ENCODE measurements around the gene ARHGAP4. TPM values are rescaled to one million over a fixed set of nuclear protein-coding genes. Genes with fewer than 3 reads are reported as not detected.

The ARHGAP4 gene
- total RNA-seq, 1 donor from 2014 or later, result 49.4 TPM

DNA sequence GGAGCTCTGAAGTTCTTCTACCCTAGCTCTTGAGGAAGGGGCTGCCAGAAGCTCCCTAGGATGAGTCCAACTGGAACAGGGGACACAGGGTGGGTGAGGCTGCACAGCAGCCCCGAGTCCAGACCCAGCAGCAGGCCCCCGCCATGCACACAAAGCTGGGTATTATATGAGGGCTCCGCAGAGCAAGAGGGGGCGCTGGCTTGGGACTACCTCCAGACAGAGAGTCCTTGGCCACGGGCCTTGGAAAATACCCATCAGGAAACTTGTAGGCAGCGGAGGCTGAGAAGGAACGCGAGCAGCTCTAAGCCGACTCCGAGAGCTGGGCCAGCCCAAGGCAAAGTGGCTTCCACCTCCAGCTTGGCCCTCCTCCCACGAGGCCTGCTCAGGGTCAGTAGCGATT lies 37.5 kb upstream of the ARHGAP4 start:
- no peak for DNase-seq (ENCODE audit: low spot score)

DNA sequence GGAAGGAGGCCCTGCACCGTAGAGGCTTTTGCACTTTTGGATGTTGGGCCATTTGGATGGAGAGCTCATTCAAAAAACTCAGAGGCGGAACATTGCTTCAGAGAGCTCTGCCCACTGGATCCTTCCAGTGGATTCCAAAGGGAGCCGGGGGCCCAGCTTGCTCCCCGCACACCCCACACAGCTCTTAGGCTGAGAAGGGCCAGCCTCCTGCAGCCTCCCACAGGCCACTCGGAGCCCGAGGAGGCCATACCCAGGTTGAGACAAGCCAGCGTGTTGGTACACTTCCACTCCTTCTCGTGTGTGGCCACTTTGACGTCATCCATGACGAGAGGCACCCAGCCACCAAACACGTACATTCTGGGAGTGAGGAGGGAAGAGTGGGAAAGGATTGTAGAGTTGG lies 35.2 kb upstream of the ARHGAP4 start:
- DNase-seq (ENCODE audit: low spot score), result no peak

DNA sequence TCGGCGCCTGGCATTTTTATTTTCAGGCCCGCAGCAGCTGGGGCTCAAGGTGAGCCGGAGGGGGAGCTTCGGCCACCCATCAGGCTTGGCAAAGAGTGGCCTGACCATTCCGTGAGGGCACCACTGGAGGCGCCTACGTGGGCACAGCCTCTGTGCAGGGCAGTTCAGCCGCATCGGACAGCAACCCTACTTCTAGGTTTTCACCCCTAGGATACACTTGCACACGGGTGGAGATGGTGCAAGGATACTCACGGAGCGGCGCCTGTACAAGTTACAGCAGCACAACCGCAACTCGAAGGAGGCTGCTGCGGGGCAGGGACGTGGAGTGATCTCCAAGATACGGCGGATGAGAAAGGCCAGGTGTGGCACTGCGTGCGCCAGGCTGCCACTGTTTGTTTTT lies 34.7 kb upstream of the ARHGAP4 start:
- DNase-seq (ENCODE audit: low spot score), result no peak

DNA sequence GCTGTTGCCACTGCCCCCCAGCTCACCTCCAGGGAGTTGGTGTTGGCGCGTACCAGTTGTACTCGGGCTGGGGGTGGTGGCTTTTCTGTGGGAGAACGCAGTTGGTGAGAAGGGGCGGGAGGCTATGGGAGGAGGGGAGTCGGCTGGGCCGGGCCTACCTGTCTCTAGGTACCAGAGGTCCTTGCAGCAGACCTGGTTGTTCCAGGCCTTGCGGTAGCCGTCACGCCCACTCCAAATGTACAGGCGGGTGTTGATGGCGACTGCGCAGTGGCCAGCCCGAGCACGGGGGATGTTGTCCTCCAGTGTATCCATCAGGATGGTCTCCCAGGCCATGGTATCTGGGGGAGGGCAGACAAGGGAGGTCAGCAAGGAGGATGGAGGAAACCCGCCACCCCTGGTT lies 34.0 kb upstream of the ARHGAP4 start:
- no peak for DNase-seq (ENCODE audit: low spot score)

DNA sequence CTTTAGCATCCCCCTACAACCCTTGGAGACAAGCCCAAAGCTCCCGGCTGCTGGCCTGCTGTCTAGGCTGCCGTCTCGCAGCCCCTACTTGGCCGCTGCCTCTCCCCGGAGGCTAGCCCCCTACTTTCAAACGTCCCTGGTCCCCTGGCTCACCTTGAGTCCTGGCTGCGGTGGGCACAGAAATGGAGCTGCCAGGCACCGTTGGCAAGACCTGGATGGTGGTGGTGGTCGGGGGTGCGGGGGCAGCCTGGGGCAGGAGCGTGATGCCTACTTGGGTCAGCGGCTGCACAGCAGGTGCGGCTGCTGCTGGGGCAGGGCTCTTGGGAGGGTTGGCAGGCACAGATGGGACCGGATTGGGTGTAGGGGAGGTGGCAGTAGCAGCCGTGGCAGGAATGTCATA lies 33.6 kb upstream of the ARHGAP4 start:
- no peak for DNase-seq (ENCODE audit: low spot score)

DNA sequence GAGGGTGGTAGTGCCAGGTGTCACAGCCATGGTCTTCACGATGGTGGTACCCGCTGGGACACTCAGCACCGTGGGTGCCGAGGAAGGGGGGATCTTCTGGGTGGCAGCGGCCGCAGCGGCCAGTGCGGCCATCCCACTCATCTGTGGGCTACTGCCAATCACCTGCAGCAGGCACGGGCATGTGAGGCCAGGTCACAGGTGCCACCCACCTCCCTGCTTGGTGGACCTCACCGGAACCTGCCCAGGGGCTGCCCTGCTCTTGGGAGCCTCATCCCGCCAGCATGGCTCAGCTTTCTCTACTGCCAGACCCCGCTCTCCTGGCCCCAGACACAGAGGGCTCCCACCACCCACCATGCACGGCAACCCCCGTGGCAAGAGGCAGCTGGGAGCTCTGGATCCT lies 32.5 kb upstream of the ARHGAP4 start:
- no peak for DNase-seq (ENCODE audit: low spot score)

DNA sequence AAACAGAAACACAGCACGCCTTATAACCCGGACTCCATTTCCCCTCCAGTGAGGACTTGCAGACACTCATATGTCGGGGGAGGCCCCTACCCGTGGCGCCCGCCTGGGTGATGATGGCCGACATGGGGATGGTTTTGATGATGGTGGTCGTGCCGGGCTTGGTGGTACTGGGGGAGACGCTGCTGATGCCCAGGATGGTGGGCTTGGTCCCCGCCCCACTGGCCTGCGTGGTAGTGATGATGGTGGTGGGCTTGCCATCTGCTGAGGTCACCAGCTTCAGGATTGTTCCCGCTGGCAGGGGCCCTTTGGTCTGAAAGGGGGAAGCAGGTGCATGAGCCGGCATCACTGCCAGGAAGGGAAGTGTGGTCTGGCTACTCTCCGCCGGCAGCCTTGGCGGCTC lies 31.2 kb upstream of the ARHGAP4 start:
- no peak for DNase-seq (ENCODE audit: low spot score)

DNA sequence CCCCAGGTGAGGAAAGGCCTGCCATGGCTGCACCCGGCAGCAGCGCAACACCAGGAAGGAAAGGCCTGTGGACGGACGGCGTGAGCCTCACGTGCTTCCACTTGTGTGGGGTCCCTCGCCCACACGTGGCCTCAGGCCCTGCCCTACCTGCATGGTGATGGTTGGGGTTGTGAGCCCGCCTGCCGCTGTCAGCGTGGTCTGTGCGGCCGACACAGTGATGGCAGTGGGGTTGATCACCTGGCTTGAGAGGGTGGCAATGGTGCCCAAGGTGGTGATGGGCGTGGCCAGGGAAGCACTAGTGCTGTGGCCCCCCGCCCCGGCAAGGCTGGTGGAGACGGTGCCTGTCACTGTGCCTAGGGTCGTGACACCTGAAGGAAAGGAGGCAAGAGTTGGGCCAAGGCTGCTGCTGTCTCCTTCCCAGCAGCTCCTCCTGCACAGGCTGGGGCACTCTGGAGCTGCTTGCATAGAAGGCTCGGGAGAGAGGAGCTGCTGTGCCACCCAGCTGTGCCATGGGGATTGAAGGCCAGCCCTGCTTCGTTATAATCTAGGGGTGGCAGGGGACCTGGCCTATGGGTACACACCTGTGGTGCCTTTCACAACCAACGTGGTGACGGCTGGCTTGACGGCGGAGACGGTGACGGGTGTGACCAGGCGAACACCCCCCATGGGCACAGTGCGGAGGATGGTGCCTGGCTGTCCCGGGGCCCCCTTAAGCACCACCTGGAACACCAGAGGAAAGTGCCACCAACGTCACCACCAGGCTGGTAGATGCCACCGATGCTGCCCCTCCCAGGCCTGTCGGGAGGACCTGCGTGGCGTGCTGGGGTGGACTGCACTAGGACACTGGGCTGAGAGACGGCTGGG lies 30.2 kb upstream of the ARHGAP4 start:
- DNase-seq (ENCODE audit: low spot score), result no peak

DNA sequence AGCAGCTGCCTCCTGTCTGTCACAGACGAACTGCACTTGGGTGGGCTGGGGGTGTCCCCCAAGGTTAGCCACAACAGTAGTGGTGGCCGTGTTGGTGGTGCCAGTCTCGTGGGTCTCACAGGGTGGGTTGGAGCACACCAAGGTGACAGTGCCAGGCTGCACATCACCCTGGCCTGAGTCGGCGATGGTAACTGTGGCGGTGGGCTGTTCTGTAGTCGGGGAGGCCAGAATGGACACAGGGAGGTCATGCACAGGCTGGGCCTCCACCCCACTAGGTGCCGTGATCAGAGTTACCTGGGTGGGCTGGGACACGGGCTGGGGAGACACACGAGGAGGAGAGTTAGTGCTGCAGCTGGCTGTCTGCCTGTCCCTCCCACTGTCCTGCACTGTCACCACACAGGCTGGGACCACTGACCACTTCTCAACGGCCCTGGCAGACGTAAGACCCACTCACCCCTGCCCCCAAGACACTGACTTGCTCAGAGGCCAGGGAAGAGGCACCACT lies 29.2 kb upstream of the ARHGAP4 start:
- no peak for DNase-seq (ENCODE audit: low spot score)

DNA sequence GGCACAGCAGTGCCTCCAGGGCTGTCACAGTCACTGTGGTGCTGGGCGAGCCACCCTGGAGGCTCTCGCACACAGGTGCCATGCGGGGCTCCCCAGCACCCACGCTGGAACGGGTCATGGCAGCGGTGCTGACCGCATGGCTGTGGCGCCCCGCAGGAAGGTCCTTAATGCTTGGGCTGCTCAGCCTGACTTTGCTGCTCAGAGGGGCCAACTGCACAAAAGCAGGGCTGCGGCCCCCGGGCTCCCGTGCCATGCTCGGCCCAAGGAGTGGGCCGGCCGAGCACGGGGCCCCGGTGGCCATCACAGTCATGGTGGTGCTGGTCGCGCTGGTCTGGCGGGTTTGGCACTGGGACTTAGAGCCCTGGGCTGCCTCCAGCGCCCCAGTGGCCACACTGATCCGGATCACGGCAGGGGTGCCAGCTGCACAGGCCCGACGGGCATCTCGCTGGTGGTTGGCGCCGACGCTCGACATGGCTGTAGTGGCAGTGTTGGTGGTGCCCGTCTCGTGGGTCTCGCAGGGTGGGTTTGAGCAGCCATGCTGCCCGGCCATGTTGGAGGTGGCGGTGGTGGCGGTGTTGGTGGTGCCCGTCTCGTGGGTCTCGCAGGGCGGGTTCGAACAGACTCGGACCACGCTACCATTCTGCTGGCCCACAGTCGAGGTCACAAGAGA lies 28.6 kb upstream of the ARHGAP4 start:
- no peak for DNase-seq (ENCODE audit: low spot score)

DNA sequence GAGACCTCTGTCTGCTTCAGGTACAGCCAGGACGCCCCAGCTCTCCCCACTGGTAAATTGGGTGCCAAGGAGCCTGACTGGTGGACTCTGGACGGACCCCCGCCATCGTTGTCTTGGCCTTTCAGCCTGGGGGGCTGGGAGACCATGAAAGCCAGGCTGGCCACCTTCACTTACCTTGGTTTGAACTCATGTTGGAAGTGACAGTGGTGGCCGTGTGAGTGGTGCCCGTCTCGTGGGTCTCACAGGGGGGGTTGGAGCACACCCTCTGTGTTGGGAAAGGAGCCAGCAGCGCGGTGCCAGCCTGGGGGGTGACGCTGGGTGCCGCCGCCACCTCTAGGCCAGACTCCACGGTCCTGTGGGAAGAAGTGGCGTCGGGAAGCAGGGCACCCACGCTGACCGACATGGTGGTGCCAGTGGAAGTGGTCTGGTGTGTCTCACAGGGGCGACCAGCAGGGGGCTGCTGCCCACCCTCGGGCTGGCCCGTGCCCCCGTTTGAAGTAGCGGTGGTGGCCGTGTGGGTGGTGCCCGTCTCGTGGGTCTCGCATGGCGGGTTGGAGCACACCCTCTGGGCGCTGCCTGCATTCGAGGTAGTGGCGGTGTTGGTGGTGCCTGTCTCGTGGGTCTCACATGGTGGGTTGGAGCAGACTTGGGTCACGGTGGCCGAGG lies 28.0 kb upstream of the ARHGAP4 start:
- no peak for DNase-seq (ENCODE audit: low spot score)

DNA sequence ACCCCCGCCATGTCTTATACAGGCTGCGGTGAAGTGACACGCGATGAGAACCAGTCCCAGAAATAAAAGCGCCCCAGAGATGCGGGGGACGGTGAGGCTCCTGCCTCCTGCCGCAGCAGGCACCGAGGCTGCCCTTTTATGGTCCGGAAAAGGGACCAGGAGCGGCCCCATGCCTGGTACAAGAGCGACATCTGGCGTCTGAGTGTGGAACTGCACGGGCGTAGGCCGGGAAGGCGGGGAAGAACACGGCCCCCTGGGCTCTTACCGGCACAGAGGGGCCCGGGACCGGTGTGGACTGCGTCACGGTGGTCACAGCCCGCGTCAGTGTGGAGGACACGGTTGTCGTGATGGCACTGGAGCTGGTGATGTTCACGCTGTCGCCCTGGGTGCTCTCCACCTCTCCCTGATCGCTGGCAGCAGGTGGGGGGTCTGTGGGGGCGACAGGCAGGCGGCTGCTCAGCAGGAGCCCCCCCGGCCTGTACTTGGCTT lies 27.3 kb upstream of the ARHGAP4 start:
- peak; percentile 51 for DNase-seq (ENCODE audit: low spot score)

DNA sequence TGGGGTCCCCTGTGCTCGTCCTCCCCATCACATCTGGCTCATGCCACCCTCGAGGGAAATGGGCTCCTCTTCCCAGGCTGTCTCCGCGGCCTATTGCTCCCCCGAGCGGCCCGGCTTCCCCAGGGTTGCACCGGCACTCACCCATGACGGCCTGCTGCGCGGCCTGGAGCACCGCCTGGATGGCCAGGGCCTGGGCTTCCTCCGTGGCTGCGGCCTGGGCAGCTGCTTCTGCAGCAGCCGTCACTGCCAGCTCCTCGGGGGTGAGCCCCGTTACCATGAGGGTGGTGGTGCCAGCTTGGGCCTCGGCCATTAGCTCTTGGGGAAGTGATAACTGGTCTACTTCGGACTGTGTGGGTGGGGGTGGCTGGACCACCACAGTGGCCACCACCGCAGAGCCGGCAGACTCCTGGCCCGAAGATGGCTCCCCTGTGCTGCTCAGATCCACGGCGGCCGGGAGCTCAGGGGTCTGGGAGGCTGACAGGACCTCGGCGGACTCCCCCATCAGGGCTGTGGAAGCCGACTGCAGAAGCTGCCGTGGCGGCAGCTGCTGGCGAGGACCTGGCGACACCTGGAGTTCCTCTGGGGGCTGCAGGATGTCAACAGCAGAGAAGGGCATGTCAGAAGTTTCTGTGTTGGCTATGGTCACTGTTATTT lies 26.4 kb upstream of the ARHGAP4 start:
- no peak for DNase-seq (ENCODE audit: low spot score)

DNA sequence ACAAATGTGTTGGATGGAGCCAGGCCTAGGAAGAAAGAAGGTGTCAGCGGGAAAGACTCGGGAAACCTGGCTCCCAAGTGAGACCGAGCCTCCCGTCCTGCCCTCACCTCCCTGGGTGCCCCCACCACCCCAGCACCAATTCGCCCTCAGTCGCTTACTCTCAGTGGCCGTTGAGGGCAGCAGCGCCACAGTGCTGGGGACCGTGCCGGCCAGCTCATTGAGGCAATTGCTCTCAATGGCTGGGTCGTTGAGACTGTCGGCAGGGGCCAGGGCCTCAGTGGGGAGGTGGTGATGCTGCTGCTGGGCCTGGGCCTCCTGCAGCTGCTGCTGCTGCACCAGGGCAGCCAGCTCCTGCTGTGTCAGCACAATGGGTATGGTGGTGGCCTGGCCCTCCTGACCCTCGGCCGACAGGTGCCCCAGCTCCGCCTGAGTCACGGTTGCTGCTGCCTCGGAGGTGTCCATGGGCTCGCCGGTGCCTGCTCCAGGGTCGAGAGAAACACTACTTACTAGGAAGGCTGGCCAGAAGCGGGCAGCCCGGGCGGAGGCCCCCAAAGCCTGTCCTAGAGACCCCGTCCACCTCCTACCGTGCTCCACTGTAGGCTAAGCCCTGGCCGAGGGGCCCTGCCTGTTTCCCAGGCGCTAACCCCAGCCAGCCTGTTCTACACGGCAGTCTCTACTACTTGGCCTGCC lies 25.8 kb upstream of the ARHGAP4 start:
- no peak for DNase-seq (ENCODE audit: low spot score)

DNA sequence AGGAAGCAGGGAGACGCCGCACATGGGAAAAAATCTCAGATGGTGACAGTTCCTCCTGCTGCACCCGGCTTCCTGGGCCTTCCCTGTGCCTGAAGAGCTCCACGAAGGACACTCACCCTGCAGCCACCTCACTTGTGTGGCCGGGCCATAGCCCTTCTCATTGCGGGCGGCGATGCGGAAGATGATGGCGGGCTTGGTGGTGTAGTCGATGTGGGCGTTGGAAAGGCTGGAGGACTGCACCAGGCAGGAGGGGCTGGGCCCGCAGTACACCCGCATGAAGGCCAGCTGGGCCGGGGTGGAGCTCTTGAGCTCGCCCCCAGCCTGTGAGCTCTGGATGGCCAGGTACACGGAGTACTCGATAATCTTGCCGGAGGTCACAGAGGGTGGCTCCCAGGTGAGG lies 24.1 kb upstream of the ARHGAP4 start:
- no peak for DNase-seq (ENCODE audit: low spot score)

DNA sequence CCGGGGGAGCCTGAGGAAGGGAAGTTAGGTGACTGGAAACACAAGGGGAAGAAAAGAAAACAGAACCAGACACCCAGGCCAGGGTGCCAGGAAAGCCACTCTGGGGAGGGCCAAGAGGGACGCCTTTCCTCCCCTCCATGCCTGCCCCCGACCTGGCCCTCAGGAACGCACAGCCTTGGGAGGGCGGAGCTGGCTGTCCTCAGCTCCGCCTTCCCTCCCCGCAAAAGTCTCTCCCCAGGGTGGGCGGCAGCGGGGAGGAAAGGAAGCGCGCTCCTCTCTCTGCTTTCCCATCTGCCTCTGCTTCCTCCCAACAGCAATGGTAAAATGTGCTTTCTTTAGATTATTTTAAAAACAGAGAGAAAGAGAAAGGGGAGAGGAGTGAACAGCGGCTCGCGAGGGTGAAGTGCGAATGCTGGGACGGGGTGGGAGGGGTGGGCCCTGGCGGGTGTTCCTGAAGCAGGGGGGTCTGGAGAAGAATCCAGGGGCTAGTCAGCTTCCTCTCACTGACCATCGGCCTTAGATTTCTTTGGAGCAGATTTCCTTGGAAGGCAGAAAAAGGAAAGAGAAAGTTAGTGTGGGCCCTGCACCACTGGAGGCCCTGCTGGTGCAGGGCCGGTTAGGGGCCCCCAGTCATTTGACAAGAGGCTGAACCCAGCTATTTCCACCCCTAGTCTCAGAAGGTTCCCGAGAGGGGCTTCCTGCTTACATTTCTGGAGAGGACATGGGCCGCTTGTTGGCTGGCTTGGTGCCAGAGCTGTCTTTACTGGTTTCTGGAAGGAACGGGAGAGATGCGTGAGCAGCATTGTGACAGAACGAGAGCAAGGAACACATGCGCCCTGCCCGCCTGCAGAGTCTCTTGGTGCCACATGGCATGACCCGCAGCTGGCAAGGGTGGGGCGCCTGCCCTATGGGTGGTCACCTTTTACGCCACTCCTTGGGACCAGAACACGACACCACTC lies 23.1 kb upstream of the ARHGAP4 start:
- DNase-seq (ENCODE audit: low spot score), result no peak

DNA sequence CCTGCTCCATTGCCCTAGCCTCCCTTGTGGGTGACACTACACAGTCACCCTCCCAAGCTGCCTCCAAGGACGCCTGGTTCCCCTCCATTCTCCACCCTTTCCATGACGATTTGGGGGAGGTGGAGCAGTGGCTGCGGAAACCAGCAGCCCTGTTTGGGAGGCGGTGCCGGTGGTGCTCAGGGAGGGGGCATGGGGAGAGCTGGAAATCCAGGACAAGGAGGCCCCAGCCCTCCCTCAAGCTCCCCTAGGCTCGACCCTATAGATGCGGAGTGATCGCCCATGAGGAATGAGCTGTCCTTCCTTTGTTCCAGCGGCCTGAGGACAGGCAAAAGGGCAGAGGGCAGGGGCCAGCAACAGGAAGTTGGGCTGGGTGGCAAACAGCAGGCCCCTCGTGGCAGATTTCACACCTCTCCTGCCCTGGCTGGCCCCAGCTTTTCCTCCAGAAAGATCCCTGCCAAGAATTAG lies 22.0 kb upstream of the ARHGAP4 start:
- DNase-seq (ENCODE audit: low spot score), result no peak

DNA sequence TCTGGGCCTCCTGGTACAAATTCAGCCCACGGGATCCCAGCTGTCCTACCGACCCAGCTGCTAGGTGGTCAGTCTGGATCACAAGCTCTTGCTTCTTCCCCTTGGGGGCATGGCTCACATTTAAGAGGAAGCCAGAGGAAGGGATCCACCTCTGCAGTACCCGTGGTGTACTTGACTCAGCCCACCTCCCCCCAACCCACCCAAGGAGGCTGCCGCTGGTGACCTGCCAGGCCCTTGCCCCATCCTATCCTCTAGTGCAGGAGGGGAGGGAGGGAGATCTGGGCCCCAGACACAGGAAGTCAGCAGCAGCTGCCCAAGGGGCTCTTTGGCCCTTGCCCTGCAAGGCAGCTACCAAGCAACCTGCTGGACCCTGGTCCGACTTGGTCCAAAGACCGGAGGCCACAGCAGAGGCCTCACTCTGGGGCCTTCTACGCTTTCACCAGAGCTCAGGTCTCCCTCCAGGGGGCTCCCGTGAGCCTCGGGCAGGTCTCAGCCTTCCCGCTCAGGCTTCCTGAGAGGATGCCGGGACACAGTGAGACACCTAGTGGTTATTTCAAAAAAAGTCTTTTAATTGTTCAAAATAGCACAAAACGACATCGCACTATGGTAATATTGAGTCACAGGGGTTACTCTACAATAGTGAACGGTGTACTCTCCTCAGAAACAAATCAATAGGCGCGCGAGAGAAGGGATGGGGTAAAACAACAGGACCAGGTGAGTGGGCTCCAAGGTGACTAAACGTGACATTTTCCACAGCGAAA lies 21.1 kb upstream of the ARHGAP4 start:
- peak; percentile 60 for DNase-seq (ENCODE audit: low spot score)

Data from umbilical cord (tissue), 2 donors.